OCI-LY7 (cell line): ENCODE data around the gene STAG1.
"Not testable (repeated sequence)": the region's sequence is repeated elsewhere in the genome, so short reads cannot be mapped to it uniquely, and the experiment has no call there.

ENCODE experiments used
- EZH2phosphoT487 ChIP-seq: fragments of 200-600 bp; sonication (generic); IDR thresholded peaks from 2 replicates; pipeline ENCODE4 v1.6.1; 2018; ENCODE audit warnings: low read depth, borderline replicate concordance, mild to moderate bottlenecking, mixed run types, antibody characterized with exemption, low read length, moderate library complexity, mixed read lengths
- TF ChIP-seq, protein P1 (sequence below): fragments of 200-600 bp; sonication (generic); conservative IDR thresholded peaks from 2 replicates; pipeline ENCODE4 v1.5.1; 2014; ENCODE audit warnings: mild to moderate bottlenecking, antibody characterized with exemption, low read length, moderate library complexity, mixed read lengths

DNA sequence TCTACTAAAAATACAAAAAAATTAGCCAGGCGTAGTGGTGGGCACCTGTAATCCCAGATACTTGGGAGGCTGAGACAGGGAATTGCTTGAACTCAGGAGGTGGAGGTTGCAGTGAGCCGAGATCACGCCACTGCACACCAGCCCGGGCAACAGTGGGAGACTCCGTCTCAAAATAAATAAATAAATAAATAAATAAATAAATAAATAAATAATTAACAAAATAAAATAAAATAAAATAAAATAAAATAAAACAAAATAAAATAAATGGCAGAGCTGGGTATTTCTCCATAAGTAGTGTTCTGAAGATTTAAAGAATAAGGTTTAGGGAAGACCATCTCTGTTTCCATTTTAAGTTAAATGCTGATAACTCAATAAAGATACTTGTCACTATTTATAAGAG, 376.4 kb downstream of the STAG1 start:
- TF ChIP-seq, protein P1, sequence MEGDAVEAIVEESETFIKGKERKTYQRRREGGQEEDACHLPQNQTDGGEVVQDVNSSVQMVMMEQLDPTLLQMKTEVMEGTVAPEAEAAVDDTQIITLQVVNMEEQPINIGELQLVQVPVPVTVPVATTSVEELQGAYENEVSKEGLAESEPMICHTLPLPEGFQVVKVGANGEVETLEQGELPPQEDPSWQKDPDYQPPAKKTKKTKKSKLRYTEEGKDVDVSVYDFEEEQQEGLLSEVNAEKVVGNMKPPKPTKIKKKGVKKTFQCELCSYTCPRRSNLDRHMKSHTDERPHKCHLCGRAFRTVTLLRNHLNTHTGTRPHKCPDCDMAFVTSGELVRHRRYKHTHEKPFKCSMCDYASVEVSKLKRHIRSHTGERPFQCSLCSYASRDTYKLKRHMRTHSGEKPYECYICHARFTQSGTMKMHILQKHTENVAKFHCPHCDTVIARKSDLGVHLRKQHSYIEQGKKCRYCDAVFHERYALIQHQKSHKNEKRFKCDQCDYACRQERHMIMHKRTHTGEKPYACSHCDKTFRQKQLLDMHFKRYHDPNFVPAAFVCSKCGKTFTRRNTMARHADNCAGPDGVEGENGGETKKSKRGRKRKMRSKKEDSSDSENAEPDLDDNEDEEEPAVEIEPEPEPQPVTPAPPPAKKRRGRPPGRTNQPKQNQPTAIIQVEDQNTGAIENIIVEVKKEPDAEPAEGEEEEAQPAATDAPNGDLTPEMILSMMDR, result not testable (repeated sequence)
- TF ChIP-seq EZH2phosphoT487, result not testable (repeated sequence)
